Measurements from ENCODE around the gene SLC26A1. TPM values are rescaled to one million over a fixed set of nuclear protein-coding genes. Genes with fewer than 3 reads are reported as not detected.

The SLC26A1 gene
- total RNA-seq, 1 donor from 2014 or later, result not detected

DNA sequence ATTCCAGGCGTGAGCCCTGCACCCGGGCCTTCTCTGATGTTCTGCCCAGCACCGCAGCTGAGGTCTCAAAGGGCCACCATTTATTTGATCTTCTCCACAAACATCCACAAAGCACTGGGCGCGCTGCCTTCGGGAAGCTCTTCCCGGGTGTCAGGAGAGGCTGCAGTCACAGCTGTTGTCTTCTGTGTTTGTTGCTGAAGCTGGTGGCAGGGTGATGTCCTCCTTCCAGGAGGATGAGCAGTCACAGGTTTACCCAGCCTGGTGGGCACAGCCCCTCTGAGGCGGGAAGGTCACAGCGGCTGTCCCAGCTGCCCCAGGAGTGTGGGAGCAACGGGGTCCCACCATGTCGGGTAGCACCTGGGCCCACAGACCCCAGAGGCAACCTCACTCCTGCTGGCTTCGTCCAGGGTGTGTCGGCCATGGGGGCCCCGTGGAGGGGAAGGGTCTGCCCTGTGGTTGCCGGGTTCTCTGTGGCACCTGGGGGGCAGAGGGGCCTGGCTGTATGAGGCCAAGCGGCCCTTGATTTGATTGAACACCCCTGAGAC lies 45.8 kb upstream of the SLC26A1 start:
- Histone ChIP-seq H3K36me3 (no peaks in the 10 kb centered on the region), H4K20me1 (ENCODE audit: low read depth) (no peaks in the 10 kb centered on the region), H3K4me3 (no peak overlapping the region), H3K4me2 (no peak overlapping the region), H3K9me3 (ENCODE audit: low read depth) (no peaks in the 10 kb centered on the region), H3K79me2 (ENCODE audit: low read depth) (no peaks in the 10 kb centered on the region), H3K9ac (no peak overlapping the region), H2AFZ (replicated peaks) (no peak overlapping the region), H3K27ac (no peak overlapping the region), H3F3A (ENCODE audit: low read depth) (peaks cover 21% of the 10 kb centered on the region), H3K4me1 (peaks cover 43% of the 10 kb centered on the region), H3K27me3 (peaks cover 9% of the 10 kb centered on the region)
- Mint-ChIP-seq H3K9me3 (peaks cover 3% of the 10 kb centered on the region), H3K4me1 (peaks cover 33% of the 10 kb centered on the region), H3K27ac (no peak overlapping the region), H3K27me3 (ENCODE audit: insufficient read depth, low read depth) (peaks cover 10% of the 10 kb centered on the region), H3K36me3 (no peaks in the 10 kb centered on the region), H3K4me3 (no peak overlapping the region)
- DNase-seq (ENCODE audit: low spot score), result no peak
- TF ChIP-seq EZH2phosphoT487 (IDR thresholded peaks at IDR 0.05) (no peak), EZH2 (IDR thresholded peaks at IDR 0.05) (no peak)
- TF ChIP-seq, protein P1, sequence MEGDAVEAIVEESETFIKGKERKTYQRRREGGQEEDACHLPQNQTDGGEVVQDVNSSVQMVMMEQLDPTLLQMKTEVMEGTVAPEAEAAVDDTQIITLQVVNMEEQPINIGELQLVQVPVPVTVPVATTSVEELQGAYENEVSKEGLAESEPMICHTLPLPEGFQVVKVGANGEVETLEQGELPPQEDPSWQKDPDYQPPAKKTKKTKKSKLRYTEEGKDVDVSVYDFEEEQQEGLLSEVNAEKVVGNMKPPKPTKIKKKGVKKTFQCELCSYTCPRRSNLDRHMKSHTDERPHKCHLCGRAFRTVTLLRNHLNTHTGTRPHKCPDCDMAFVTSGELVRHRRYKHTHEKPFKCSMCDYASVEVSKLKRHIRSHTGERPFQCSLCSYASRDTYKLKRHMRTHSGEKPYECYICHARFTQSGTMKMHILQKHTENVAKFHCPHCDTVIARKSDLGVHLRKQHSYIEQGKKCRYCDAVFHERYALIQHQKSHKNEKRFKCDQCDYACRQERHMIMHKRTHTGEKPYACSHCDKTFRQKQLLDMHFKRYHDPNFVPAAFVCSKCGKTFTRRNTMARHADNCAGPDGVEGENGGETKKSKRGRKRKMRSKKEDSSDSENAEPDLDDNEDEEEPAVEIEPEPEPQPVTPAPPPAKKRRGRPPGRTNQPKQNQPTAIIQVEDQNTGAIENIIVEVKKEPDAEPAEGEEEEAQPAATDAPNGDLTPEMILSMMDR (IDR thresholded peaks at IDR 0.05), result no peak

DNA sequence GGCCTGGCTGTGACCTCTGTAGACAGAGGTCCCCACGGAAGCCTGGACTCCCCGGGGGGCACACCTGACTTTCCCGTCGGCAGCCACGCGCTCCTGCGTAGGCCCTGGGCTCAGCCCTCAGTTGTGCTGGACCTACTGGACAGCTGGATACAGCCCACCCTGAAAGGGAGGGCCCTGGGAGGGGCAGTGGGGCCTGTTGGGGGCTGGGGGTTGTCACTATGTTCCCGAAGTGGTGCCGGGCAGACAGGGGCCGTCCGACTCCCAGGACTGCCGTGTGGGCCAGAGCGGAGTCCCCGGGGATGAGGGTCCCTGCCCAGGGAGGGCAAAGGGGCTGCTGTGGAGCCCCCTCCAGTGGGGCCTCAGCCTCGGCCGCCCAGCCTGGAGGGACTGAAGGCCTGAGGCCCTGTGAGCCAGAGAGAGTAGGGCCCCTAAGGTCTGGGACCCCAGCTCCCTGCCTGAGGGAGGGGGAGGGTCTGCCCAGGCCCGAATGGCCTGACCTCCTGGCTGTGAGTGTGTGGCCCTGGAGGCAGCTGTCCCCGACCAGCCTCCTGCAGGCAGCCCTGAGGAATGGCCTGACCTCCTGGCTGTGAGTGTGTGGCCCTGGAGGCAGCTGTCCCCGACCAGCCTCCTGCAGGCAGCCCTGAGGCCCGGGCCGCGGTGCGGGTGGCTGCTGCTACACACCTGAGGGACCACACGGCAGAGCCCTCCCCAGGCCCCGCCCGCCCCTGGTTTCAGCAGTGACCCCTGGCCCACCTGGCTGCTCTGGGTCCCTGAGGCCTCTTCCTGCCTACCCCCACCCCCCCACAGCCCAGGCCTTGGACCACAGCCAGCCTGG lies 44.0 kb upstream of the SLC26A1 start:
- no peaks in the 10 kb centered on the region for H3K79me2 ChIP-seq (ENCODE audit: low read depth)
- H3K9me3 Mint-ChIP-seq, result no peaks in the 10 kb centered on the region
- H3K9me3 ChIP-seq (ENCODE audit: low read depth), result no peaks in the 10 kb centered on the region
- no peak overlapping the region for H3K4me3 ChIP-seq
- peaks cover 21% of the 10 kb centered on the region for H3F3A ChIP-seq (ENCODE audit: low read depth)
- no peak overlapping the region for H3K9ac ChIP-seq
- peaks cover 7% of the 10 kb centered on the region for H3K27me3 Mint-ChIP-seq (ENCODE audit: insufficient read depth, low read depth)
- no peaks in the 10 kb centered on the region for H3K36me3 Mint-ChIP-seq
- peak; percentile 34 for DNase-seq (ENCODE audit: low spot score)
- no peak overlapping the region for H3K27ac Mint-ChIP-seq
- H3K4me1 ChIP-seq, result peaks cover 43% of the 10 kb centered on the region
- H3K4me3 Mint-ChIP-seq, result no peak overlapping the region
- H3K27me3 ChIP-seq, result no peaks in the 10 kb centered on the region
- no peak for TF ChIP-seq EZH2 (IDR thresholded peaks at IDR 0.05)
- no peak for TF ChIP-seq EZH2phosphoT487 (IDR thresholded peaks at IDR 0.05)
- TF ChIP-seq, protein P1 (IDR thresholded peaks at IDR 0.05), result no peak
- no peak overlapping the region for H2AFZ ChIP-seq (replicated peaks)
- no peak overlapping the region for H3K4me2 ChIP-seq
- H3K36me3 ChIP-seq, result no peaks in the 10 kb centered on the region
- H3K27ac ChIP-seq, result no peak overlapping the region
- no peaks in the 10 kb centered on the region for H4K20me1 ChIP-seq (ENCODE audit: low read depth)
- peaks cover 23% of the 10 kb centered on the region for H3K4me1 Mint-ChIP-seq

DNA sequence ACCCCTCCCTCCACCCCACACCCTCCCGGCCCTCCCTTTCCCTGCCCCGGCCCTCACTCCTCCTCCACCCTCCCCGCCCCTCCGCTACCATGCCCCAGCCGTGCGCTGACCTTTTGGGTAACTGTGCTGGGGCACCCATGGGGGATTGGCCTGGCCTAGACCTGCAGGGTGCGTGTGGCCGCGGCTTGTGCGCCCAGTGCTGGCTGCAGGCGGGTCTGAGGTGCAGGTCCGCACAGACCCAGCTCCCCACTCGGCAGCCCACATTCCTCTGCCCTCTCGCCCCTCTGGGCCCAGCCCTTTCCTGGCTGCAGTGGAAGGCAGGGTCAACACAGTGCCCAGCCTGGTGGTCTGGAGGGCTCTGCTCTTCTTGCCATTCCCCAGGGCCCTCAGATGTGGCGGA lies 42.9 kb upstream of the SLC26A1 start:
- peaks cover 4% of the 10 kb centered on the region for H3K27me3 Mint-ChIP-seq (ENCODE audit: insufficient read depth, low read depth)
- no peak overlapping the region for H3K9ac ChIP-seq
- no peak overlapping the region for H3K4me3 Mint-ChIP-seq
- H2AFZ ChIP-seq (replicated peaks), result no peak overlapping the region
- no peaks in the 10 kb centered on the region for H3K36me3 Mint-ChIP-seq
- no peak overlapping the region for H3K4me3 ChIP-seq
- peaks cover 34% of the 10 kb centered on the region for H3K4me1 ChIP-seq
- peaks cover 11% of the 10 kb centered on the region for H3F3A ChIP-seq (ENCODE audit: low read depth)
- TF ChIP-seq, protein P1 (IDR thresholded peaks at IDR 0.05), result no peak
- TF ChIP-seq EZH2phosphoT487 (IDR thresholded peaks at IDR 0.05) (no peak), EZH2 (IDR thresholded peaks at IDR 0.05) (no peak)
- H3K36me3 ChIP-seq, result no peaks in the 10 kb centered on the region
- no peaks in the 10 kb centered on the region for H4K20me1 ChIP-seq (ENCODE audit: low read depth)
- H3K9me3 Mint-ChIP-seq, result no peaks in the 10 kb centered on the region
- H3K4me1 Mint-ChIP-seq, result peaks cover 14% of the 10 kb centered on the region
- no peaks in the 10 kb centered on the region for H3K79me2 ChIP-seq (ENCODE audit: low read depth)
- H3K9me3 ChIP-seq (ENCODE audit: low read depth), result no peaks in the 10 kb centered on the region
- H3K27ac ChIP-seq, result no peak overlapping the region
- H3K27me3 ChIP-seq, result no peaks in the 10 kb centered on the region
- no peak for DNase-seq (ENCODE audit: low spot score)
- no peak overlapping the region for H3K27ac Mint-ChIP-seq
- H3K4me2 ChIP-seq, result no peak overlapping the region
